Measurements from ENCODE around the gene FAM3B. TPM values are rescaled to one million over a fixed set of nuclear protein-coding genes. Genes with fewer than 3 reads are reported as not detected.
"Not testable (repeated sequence)": the region's sequence is repeated elsewhere in the genome, so short reads cannot be mapped to it uniquely, and the experiment has no call there.

Gene FAM3B
- total RNA-seq, 1 experiment from 2014 or later = not detected

DNA sequence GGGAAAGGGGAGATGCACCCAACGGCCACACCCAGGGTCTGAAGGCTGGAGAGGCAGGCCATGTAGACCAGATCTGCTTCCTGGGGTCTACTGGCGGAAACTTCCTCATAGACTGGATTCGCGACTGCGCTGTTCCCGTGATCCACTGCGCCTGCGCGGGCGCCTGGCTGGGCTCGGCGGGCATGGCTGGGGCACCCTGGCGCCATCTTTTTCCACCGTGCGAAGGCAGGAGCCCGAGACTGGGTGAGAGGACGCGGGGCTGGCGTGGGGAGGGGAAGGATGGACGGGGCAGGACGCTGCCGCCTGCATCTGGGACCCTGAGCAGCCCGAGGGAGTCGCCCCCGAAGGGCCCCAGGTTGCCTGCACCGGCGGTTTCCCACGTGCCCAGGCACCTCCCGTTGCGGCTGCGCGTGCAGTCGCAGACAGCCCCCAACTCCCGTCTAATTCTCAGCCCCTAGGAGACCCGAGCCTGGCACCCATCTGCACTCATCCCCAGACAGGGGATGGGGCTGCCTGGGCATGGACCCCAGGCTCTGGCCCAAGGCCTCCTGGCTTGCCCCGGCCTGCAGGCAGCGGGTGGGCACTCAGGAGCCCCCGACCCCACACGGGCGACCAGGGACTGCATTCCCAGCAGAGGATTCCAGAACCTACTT, 12.4 kb upstream of the FAM3B start:
- Histone ChIP-seq H3K4me1 (no peaks in the 10 kb centered on the region), H3K4me3 (no peak overlapping the region), H3K36me3 (no peaks in the 10 kb centered on the region), H3K9me3 (replicated peaks) (no peaks in the 10 kb centered on the region), H3K27ac (no peak overlapping the region), H3K27me3 (no peaks in the 10 kb centered on the region; the same call in 1 of the 2 replicates)
- DNase-seq = no peak

DNA sequence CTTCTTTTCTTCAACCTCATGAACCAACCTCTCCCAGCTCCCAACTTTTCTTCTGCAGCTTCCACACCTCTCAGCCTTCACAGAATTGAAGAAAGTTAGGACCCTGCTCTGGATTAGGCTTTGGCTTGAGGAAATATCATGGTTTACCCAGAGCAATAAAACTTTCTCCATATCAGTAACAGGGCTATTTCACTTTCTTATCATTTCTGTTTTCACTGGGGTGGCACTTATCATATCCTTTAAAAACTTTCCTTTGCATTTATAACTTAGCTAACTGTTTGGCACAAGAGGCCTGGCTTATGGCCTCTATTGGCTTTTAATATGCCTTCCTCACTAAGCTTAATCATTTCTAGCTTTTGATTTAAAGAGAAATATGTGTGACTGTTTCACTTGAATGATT, 9.4 kb upstream of the FAM3B start:
- Histone ChIP-seq H3K27me3 (no peaks in the 10 kb centered on the region; the same call in 1 of the 2 replicates), H3K4me1 (no peaks in the 10 kb centered on the region), H3K4me3 (no peak overlapping the region), H3K27ac (no peak overlapping the region), H3K36me3 (no peaks in the 10 kb centered on the region), H3K9me3 (replicated peaks) (no peaks in the 10 kb centered on the region)
- no peak for DNase-seq

DNA sequence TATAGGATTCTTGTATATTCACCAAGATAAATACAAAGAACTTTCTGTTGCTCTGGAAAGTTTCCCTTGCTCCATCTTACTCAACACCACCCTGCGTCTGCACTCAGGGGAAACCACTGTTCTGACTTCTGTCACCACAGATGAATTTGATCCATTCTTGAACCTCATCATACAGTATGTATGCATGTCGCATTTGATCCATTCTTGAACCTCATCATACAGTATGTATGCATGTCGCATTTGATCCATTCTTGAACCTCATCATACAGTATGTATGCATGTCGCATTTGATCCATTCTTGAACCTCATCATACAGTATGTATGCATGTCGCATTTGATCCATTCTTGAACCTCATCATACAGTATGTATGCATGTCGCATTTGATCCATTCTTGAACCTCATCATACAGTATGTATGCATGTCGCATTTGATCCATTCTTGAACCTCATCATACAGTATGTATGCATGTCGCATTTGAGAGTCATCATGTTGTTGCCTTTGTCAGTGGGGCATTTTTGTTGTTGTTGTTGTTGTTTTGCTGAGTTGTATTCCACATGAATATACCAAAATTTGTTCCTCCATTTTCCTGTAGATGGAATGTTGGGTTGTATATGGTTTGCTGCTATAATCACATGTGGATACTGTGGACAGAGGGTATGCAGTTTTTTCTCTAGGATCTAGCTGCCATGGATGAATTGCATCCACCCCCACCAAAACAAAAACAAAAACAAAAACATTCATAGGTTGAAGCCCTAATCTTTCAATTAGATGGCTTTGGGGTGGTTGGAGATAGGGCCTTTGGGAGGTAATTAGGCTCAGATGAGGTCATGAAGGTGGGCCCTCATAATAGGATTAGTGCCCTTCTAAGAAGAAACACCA, 3.1 kb upstream of the FAM3B start:
- H3K9me3 ChIP-seq (replicated peaks); H3K27ac ChIP-seq; DNase-seq; H3K27me3 ChIP-seq; H3K4me3 ChIP-seq; H3K4me1 ChIP-seq; H3K36me3 ChIP-seq: not testable (repeated sequence)

DNA sequence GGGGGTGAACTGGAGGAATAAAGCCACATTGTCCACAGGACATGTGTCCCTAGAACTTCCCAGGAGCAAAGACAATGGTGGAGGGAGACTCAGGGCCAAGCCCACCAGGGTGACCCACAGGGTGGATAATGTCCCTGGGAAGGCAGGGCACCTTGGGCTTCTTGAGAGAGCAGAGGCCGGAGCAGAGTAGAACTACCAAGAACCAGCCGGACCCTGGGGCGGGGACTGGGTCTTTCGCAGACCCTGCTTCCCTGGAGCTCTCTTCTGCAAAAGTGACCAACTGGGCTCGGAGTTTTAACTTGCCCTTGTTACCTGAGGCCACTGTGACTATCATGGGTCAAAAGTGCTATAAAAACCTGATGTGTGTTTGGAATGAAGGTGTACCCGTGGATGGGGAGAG, 875 bp upstream of the FAM3B start:
- H3K27ac ChIP-seq = no peak overlapping the region
- H3K4me3 ChIP-seq = no peak overlapping the region
- DNase-seq = no peak
- no peaks in the 10 kb centered on the region for H3K36me3 ChIP-seq
- no peaks in the 10 kb centered on the region for H3K9me3 ChIP-seq (replicated peaks)
- H3K4me1 ChIP-seq = no peaks in the 10 kb centered on the region
- H3K27me3 ChIP-seq = 0 out of 2 replicates have a peak, but pooled peaks cover 3% of the 10 kb centered on the region

DNA sequence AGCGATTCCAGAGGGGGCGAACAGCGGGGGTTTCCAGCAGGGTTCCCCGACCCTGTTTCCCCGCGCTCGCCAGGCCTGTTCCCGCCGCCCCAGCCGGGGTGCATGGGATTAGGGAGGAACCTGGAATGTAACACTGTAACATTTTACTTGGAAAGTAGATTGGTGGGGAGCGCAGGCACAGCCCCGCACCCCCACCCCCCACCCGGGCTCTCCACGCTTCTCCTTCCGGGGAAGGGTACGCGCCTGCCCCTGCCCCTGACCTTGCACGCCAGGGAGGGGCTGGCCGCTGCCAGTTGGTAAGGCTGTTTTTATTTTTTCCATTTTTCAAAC, 427 bp downstream of the FAM3B start:
- no peak overlapping the region for H3K4me3 ChIP-seq
- DNase-seq = no peak
- no peaks in the 10 kb centered on the region for H3K36me3 ChIP-seq
- H3K27ac ChIP-seq = no peak overlapping the region
- 0 out of 2 replicates have a peak, but pooled peaks cover 7% of the 10 kb centered on the region for H3K27me3 ChIP-seq
- no peaks in the 10 kb centered on the region for H3K9me3 ChIP-seq (replicated peaks)
- H3K4me1 ChIP-seq = no peaks in the 10 kb centered on the region

DNA sequence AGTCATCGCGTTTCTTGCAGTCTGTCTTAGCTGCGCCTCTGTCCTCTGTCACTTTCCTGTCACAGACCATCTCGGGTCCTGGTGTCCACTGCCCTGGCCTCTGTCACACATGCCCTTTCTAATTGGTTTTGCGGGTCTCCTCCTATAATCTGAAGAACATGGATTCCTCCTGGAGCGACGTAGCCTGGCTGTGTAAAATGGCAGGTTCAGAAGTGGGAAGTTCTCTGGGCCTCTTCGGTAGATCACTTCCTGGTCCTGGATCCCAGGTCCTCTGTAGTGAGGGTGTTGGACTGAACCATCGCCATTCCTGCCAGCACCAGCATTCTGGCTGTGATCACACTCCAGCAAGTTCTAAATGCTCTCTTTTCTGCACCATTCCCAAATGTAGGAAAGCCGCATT, 857 bp downstream of the FAM3B start:
- Histone ChIP-seq H3K27me3 (peaks cover 9% of the 10 kb centered on the region; the same call in 1 of the 2 replicates), H3K27ac (no peak overlapping the region), H3K9me3 (replicated peaks) (no peaks in the 10 kb centered on the region), H3K36me3 (no peaks in the 10 kb centered on the region), H3K4me3 (no peak overlapping the region), H3K4me1 (no peaks in the 10 kb centered on the region)
- no peak for DNase-seq

DNA sequence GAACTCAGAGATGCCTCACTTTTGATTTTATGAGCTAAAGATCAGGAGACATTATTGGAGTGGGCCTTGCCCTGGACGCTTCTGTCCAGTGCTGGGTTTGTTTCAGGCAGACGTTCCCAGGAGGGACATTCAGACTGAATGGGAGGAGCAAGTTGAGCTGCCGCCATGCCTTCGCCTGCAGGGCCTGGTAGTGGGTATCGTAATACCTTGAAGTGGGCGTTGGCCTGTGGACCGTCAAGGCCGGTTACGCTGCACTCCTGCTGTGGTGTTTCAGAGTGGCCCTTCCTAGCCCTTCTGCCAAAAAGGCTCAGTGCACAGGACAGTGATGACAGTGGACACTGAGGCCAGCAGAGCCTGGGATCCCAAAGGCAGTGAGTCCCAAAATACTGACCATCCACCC, 1.6 kb downstream of the FAM3B start:
- H3K27me3 ChIP-seq = peaks cover 15% of the 10 kb centered on the region; the same call in 1 of the 2 replicates
- H3K36me3 ChIP-seq = no peaks in the 10 kb centered on the region
- no peak overlapping the region for H3K4me3 ChIP-seq
- no peak for DNase-seq
- H3K9me3 ChIP-seq (replicated peaks) = no peaks in the 10 kb centered on the region
- no peaks in the 10 kb centered on the region for H3K4me1 ChIP-seq
- H3K27ac ChIP-seq = no peak overlapping the region

DNA sequence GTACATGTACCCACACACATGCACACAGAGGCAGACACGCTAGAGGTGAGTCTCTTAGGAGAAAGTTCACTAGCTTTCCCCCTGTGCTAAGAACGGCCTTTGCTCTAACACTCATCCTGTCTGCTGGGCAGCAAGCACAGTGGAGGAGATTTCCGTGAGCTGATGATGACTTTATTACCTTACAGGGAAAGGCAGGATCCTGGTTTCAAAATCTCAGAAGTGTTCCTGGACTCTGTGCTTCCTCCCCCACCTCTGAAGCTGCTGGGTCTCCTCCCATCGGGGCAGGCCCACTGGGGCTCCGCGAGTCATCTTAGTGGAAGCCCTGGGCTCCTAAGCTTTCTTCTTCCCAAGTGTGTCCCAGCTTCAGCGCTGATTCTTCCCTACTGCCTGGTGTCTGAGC, 2.7 kb downstream of the FAM3B start:
- no peak overlapping the region for H3K4me3 ChIP-seq
- no peaks in the 10 kb centered on the region for H3K4me1 ChIP-seq
- DNase-seq = no peak
- peaks cover 19% of the 10 kb centered on the region; the same call in 1 of the 2 replicates for H3K27me3 ChIP-seq
- H3K9me3 ChIP-seq (replicated peaks) = no peaks in the 10 kb centered on the region
- no peak overlapping the region for H3K27ac ChIP-seq
- no peaks in the 10 kb centered on the region for H3K36me3 ChIP-seq

- no peaks in the 10 kb centered on the region for H3K9me3 ChIP-seq (replicated peaks)
- H3K4me3 ChIP-seq = no peak overlapping the region
- H3K4me1 ChIP-seq = no peaks in the 10 kb centered on the region
- DNase-seq = no peak
- no peaks in the 10 kb centered on the region for H3K36me3 ChIP-seq
- H3K27ac ChIP-seq = no peak overlapping the region
- peaks cover 17% of the 10 kb centered on the region; the same call in 1 of the 2 replicates for H3K27me3 ChIP-seq
Measured at GRCh38 chr21:41321211-41321907, 4.8 kb downstream of the FAM3B start.

DNA sequence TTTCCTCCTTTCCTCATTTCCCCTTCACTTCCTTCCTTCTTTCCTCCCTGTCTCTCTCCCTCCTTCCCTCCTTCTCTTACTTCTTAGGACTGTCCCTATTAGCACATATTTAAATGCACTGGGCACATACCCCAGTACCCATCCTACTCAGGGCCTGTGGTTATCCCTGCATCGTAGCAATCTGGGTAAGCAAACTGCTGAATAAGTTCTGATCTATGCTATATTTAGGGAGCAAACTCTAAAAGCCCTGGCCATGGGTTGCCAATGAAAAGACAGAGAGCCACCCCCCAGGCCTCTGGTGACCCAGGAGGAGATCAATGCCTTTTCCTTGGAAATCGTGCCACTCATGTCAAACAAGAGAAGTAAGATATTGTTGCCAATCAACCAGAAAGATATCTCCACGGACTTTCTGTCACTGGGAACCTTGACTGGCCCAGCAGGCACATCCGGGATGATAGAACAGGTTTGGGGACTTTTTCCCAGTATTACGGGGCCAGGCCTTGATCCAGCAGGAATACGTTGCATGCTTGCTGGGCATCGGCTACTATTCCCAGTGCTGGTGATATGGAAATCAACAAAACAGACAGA, 5.4 kb downstream of the FAM3B start:
- no peaks in the 10 kb centered on the region for H3K36me3 ChIP-seq
- no peaks in the 10 kb centered on the region for H3K4me1 ChIP-seq
- H3K27ac ChIP-seq = no peak overlapping the region
- DNase-seq = no peak
- H3K9me3 ChIP-seq (replicated peaks) = no peaks in the 10 kb centered on the region
- H3K4me3 ChIP-seq = no peak overlapping the region
- H3K27me3 ChIP-seq = peaks cover 17% of the 10 kb centered on the region; the same call in 1 of the 2 replicates

GRCh38 chr21:41322496-41323382, 6.1 kb downstream of the FAM3B start:
- H3K4me1 ChIP-seq = no peaks in the 10 kb centered on the region
- no peak overlapping the region for H3K4me3 ChIP-seq
- H3K9me3 ChIP-seq (replicated peaks) = no peaks in the 10 kb centered on the region

GRCh38 chr21:41325138-41325912, 8.7 kb downstream of the FAM3B start:
- no peaks in the 10 kb centered on the region for H3K36me3 ChIP-seq
- H3K4me3 ChIP-seq = no peak overlapping the region
- H3K9me3 ChIP-seq (replicated peaks) = no peaks in the 10 kb centered on the region
- no peak for DNase-seq
- H3K4me1 ChIP-seq = no peaks in the 10 kb centered on the region
- H3K27ac ChIP-seq = no peak overlapping the region
- peaks cover 17% of the 10 kb centered on the region; the same call in 1 of the 2 replicates for H3K27me3 ChIP-seq

More at GRCh38 chr21:41322496-41323382, 6.1 kb downstream of the FAM3B start:
- no peak for DNase-seq
- Histone ChIP-seq H3K36me3 (no peaks in the 10 kb centered on the region), H3K27ac (no peak overlapping the region), H3K27me3 (peaks cover 17% of the 10 kb centered on the region; the same call in 1 of the 2 replicates)

DNA sequence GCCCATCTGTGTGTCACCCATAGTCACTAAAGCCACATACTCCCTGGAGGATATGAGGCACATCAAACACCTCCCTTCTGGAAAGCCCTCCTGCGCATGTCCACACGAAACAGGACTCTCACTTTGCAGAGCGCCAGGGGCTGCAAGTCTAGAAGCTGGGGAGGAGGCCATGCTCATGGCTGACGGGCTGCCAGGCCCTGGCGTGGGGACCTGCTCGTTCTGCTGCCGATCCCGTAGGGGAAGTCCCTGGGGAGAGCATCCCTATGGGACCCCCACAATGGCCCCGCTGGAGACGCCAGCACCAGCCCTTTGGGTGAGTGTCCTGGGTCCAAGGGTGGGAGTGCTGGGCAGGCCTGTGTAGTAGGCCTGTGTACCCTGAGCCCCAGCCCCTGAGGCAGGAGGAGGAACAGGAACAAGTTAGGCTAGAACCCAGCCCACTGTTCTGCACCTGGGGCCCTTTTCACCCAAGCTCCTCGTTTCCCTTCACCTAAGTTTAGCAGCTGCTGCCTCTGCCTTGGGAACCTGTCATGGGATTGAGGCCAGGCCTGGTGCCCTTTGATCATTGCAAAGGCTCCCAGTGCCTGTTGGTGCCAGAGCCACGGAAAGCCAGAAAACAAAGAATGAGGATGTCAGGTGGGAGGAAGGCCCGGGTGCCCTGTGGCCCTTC, 9.9 kb downstream of the FAM3B start:
- no peak overlapping the region for H3K4me3 ChIP-seq
- no peak for DNase-seq
- no peaks in the 10 kb centered on the region for H3K4me1 ChIP-seq

More for the DNA sequence above, 9.9 kb downstream of the FAM3B start:
- Histone ChIP-seq H3K36me3 (no peaks in the 10 kb centered on the region), H3K9me3 (replicated peaks) (no peaks in the 10 kb centered on the region), H3K27me3 (peaks cover 16% of the 10 kb centered on the region; the same call in 1 of the 2 replicates), H3K27ac (no peak overlapping the region)

Data from SJCRH30 (cell line).